Activated CD4-positive, alpha-beta T cell treated with anti-CD3 and anti-CD28 coated beads for 4 hours (primary cell): ENCODE data around the gene SNCB.

Experiments
- DNase-seq, 2 donors: peaks; one replicate each; pipeline ENCODE4 v3.0.0-alpha.2; 2020

SNCB gene

GRCh38 chr5:176660860-176661641, 30.7 kb upstream of the SNCB start:
- DNase-seq, result peak; percentile 74 to 80

GRCh38 chr5:176660530-176660859, 30.2 kb upstream of the SNCB start:
- DNase-seq, result no peak

- no peak for DNase-seq
Observed at GRCh38 chr5:176659860-176660461, 29.6 kb upstream of the SNCB start.

- DNase-seq, result no peak
Observed at GRCh38 chr5:176659512-176659839, 29.1 kb upstream of the SNCB start.

- DNase-seq, result no peak
Observed at GRCh38 chr5:176658817-176659511, 28.6 kb upstream of the SNCB start.

GRCh38 chr5:176658007-176658599, 27.8 kb upstream of the SNCB start:
- peak; percentile 68 for DNase-seq

GRCh38 chr5:176656467-176656990, 26.2 kb upstream of the SNCB start:
- no peak for DNase-seq

GRCh38 chr5:176654856-176655255, 24.5 kb upstream of the SNCB start:
- peak in 1 of 2 donors; percentile 40 for DNase-seq

GRCh38 chr5:176653401-176654385, 23.4 kb upstream of the SNCB start:
- peak; percentile 88 to 92 for DNase-seq

GRCh38 chr5:176652136-176652535, 21.8 kb upstream of the SNCB start:
- no peak for DNase-seq

GRCh38 chr5:176651472-176651980, 21.2 kb upstream of the SNCB start:
- no peak for DNase-seq

GRCh38 chr5:176650354-176650884, 20.1 kb upstream of the SNCB start:
- DNase-seq, result no peak

GRCh38 chr5:176648474-176649194, 18.3 kb upstream of the SNCB start:
- peak in 1 of 2 donors; percentile 41 for DNase-seq

- DNase-seq, result no peak
Observed at GRCh38 chr5:176647843-176648473, 17.6 kb upstream of the SNCB start.

GRCh38 chr5:176647030-176647842, 16.9 kb upstream of the SNCB start, which contains the start of gene TSPAN17:
TSPAN17 (plus strand) TSS chr5:176647484; CDS start chr5:176647616, 132 bp downstream.
- DNase-seq, result peak; percentile 98 to 99

GRCh38 chr5:176646707-176647029, 16.3 kb upstream of the SNCB start:
- DNase-seq, result no peak

- no peak for DNase-seq
Observed at GRCh38 chr5:176646049-176646706, 15.8 kb upstream of the SNCB start.

GRCh38 chr5:176644878-176645670, 14.7 kb upstream of the SNCB start:
- DNase-seq, result no peak
